IMR-90 (cell line): ENCODE results near the gene LHFPL3. TPM values are rescaled to one million over a fixed set of nuclear protein-coding genes. Genes with fewer than 3 reads are reported as not detected.

ENCODE experiments used
- ATAC-seq: fragments of 200-7000 bp; cut with Tn5 transposase; 2 replicates; pipeline ENCODE4 v1.9.1; 2020; ENCODE audit warnings: low read depth, mild to moderate bottlenecking, moderate library complexity
- BruUV-seq: library from RNA; stranded (reverse); fragments of 400-500 nt; replicated peaks from 2 replicates; lab custom pipeline; 2021; lab: Mats Ljungman, UMichigan
- CTCF ChIA-PET: fragments of 300-600 bp; formaldehyde crosslinking; extraction: SDS; loops from one replicate; lab custom pipeline; 2021; ENCODE audit warnings: antibody characterized with exemption; lab: Yijun Ruan, JAX
- POLR2A ChIA-PET: fragments of 300-600 bp; sonication (Branson Sonifier 250); formaldehyde crosslinking; loops from one replicate; lab custom pipeline; 2022; ENCODE audit warnings: antibody characterized with exemption; ENCODE audit not compliant: unreplicated experiment; lab: Charles Lee
- DNase-seq: peaks from one replicate; pipeline ENCODE4 v3.0.0; 2013
- H2AFZ ChIP-seq: replicated peaks from 2 replicates; pipeline ENCODE3; 2013; ENCODE audit warnings: low read length, mild to moderate bottlenecking; ENCODE audit not compliant: poor library complexity
- H2AK5ac ChIP-seq: 2 replicates; pipeline ENCODE4 v1.6.1; 2013; ENCODE audit warnings: low read depth, low read length, inconsistent platforms
- H2AK9ac ChIP-seq: replicated peaks from 2 replicates; pipeline ENCODE3; 2013; ENCODE audit warnings: mild to moderate bottlenecking, low read depth, low read length, moderate library complexity; ENCODE audit not compliant: poor library complexity
- H2BK120ac ChIP-seq: 2 replicates; pipeline ENCODE4 v1.6.1; 2013; ENCODE audit warnings: low read depth, low read length, inconsistent platforms
- H2BK15ac ChIP-seq: 3 replicates; pipeline ENCODE4 v1.6.1; 2013; ENCODE audit warnings: low read depth, low read length, inconsistent platforms
- H2BK20ac ChIP-seq: 2 replicates; pipeline ENCODE4 v1.6.1; 2013; ENCODE audit warnings: low read depth, mild to moderate bottlenecking, inconsistent platforms, low read length, moderate library complexity
- H2BK5ac ChIP-seq: 2 replicates; pipeline ENCODE4 v1.6.1; 2013; ENCODE audit warnings: mild to moderate bottlenecking, low read depth, low read length, inconsistent platforms; ENCODE audit not compliant: poor library complexity, severe bottlenecking
- H3K14ac ChIP-seq: replicated peaks from 2 replicates; pipeline ENCODE4 v1.6.1; 2013; ENCODE audit warnings: low read depth, low read length, inconsistent platforms
- H3K18ac ChIP-seq: 2 replicates; pipeline ENCODE4 v1.6.1; 2013; ENCODE audit warnings: low read depth, low read length, control low read depth
- H3K23ac ChIP-seq: 2 replicates; pipeline ENCODE4 v1.6.1; 2013; ENCODE audit warnings: low read depth, low read length, inconsistent platforms
- H3K27ac ChIP-seq: 2 replicates; pipeline ENCODE4 v1.5.1; 2013; ENCODE audit warnings: mild to moderate bottlenecking, control low read depth, low read length; ENCODE audit not compliant: insufficient read depth
- H3K27me3 ChIP-seq: 2 replicates; pipeline ENCODE4 v1.6.1; 2013; ENCODE audit warnings: low read length; ENCODE audit not compliant: control insufficient read depth, insufficient read depth
- H3K36me3 ChIP-seq: 2 replicates; pipeline ENCODE4 v1.6.1; 2013; ENCODE audit warnings: low read length, mixed read lengths; ENCODE audit not compliant: control insufficient read depth, insufficient read depth
- H3K4ac ChIP-seq: 2 replicates; pipeline ENCODE4 v1.6.1; 2013; ENCODE audit warnings: low read depth, low read length, inconsistent platforms
- H3K4me1 ChIP-seq: 2 replicates; pipeline ENCODE4 v1.6.1; 2013; ENCODE audit warnings: low read length, mixed read lengths; ENCODE audit not compliant: control insufficient read depth, insufficient read depth
- H3K4me2 ChIP-seq: 2 replicates; pipeline ENCODE4 v1.6.1; 2013; ENCODE audit warnings: low read depth, mild to moderate bottlenecking, control low read depth, low read length, moderate library complexity
- H3K4me3 ChIP-seq: 2 replicates; pipeline ENCODE4 v1.5.1; 2013; ENCODE audit warnings: low read depth, mild to moderate bottlenecking, control low read depth, low read length, moderate library complexity; ENCODE audit not compliant: insufficient read depth
- H3K56ac ChIP-seq: 2 replicates; pipeline ENCODE4 v1.6.1; 2013; ENCODE audit warnings: low read length, inconsistent platforms; ENCODE audit not compliant: insufficient read depth; ENCODE audit errors: extremely low read depth
- H3K79me1 ChIP-seq, 2 experiments: 2 replicates each; pipeline ENCODE4 v1.6.1; 2013; ENCODE audit warnings: low read length in 2 of 2, inconsistent platforms in 1 of 2, low read depth in 1 of 2
- H3K9ac ChIP-seq: 2 replicates; pipeline ENCODE4 v1.6.1; 2013; ENCODE audit warnings: low read depth, low read length, control low read depth
- H3K9me1 ChIP-seq: 2 replicates; pipeline ENCODE4 v1.6.1; 2013; ENCODE audit warnings: low read length, inconsistent platforms; ENCODE audit not compliant: insufficient read depth
- H3K9me3 ChIP-seq: 2 replicates; pipeline ENCODE4 v1.6.1; 2013; ENCODE audit warnings: low read length; ENCODE audit not compliant: control insufficient read depth, insufficient read depth
- H4K20me1 ChIP-seq: 2 replicates; pipeline ENCODE4 v1.6.1; 2013; ENCODE audit warnings: low read length, inconsistent platforms; ENCODE audit not compliant: insufficient read depth
- H4K5ac ChIP-seq: 2 replicates; pipeline ENCODE4 v1.6.1; 2013; ENCODE audit warnings: mild to moderate bottlenecking, low read depth, low read length, control low read depth
- H4K8ac ChIP-seq, 2 experiments: 2 replicates each; pipeline ENCODE4 v1.6.1; 2013; ENCODE audit warnings: low read depth in 2 of 2, low read length in 2 of 2, control low read depth in 1 of 2, inconsistent platforms in 1 of 2
- H4K91ac ChIP-seq: 2 replicates; pipeline ENCODE4 v1.6.1; 2013; ENCODE audit warnings: low read depth, low read length, inconsistent platforms; ENCODE audit not compliant: insufficient read depth
- BHLHE40 ChIP-seq: fragments of 150-350 bp; IDR thresholded peaks from 2 replicates; pipeline ENCODE4 v1.6.1; 2016; ENCODE audit warnings: mild to moderate bottlenecking, low read depth, low read length
- CEBPB ChIP-seq: IDR thresholded peaks from 2 replicates; pipeline ENCODE4 v1.6.1; 2012; ENCODE audit warnings: low read depth, low read length, improper control_type of control experiment
- MAZ ChIP-seq: IDR thresholded peaks from 2 replicates; pipeline ENCODE4 v1.6.1; 2012; ENCODE audit warnings: low read depth, mild to moderate bottlenecking, low read length, improper control_type of control experiment, moderate library complexity, borderline replicate concordance
- MXI1 ChIP-seq: IDR thresholded peaks from 2 replicates; pipeline ENCODE4 v1.6.1; 2012; ENCODE audit warnings: low read depth, mild to moderate bottlenecking, low read length, moderate library complexity, borderline replicate concordance
- RAD21 ChIP-seq: IDR thresholded peaks from 2 replicates; pipeline ENCODE4 v1.6.1; 2012; ENCODE audit warnings: low read length, improper control_type of control experiment
- RCOR1 ChIP-seq: IDR thresholded peaks from 2 replicates; pipeline ENCODE4 v1.6.1; 2012; ENCODE audit warnings: mild to moderate bottlenecking, low read length, improper control_type of control experiment; ENCODE audit not compliant: insufficient replicate concordance
- WGBS, 2 experiments: methylation state at CpG; one replicate each; pipeline versions ENCODE4 v1.1.5 to v1.1.7; 2013; ENCODE audit warnings: missing lambda C conversion rate in 2 of 2; ENCODE audit not compliant: insufficient read length in 1 of 2; ENCODE audit errors: extremely low coverage in 2 of 2; 5-methylcytosine and 5-hydroxymethylcytosine counted together
- dilution Hi-C: fragments of 300-500 bp; cut with HindIII; formaldehyde crosslinking; loops from one replicate; pipeline ENCODE4 v1.14.3; 2018; ENCODE audit warnings: low sequenced_read_pairs; ENCODE audit not compliant: unreplicated experiment
- in situ Hi-C: fragments of 300-500 bp; cut with MboI; formaldehyde crosslinking; loops from 3 replicates; pipeline ENCODE4 v1.14.3; 2019; ENCODE audit warnings: low sequenced_read_pairs, inconsistent platforms, mixed read lengths
- intact Hi-C: fragments of 100-400 bp; cut with micrococcal nuclease; formaldehyde crosslinking; loops from 2 replicates; pipeline ENCODE4 v1.10.0; 2022
- polyA plus RNA-seq, 3 experiments: library from polyadenylated mRNA; depleted of rRNA; stranded (reverse); fragments of >200 nt; gene quantifications; 2 replicates each; pipeline ENCODE4 v1.2.3, GENCODE V29; 2012; ENCODE audit warnings: low replicate concordance in 1 of 3
- total RNA-seq: library from RNA; depleted of rRNA; stranded (reverse); fragments of >200 nt; gene quantifications from 2 replicates; pipeline ENCODE4 v1.2.3, GENCODE V29; 2012
- TF ChIP-seq, protein P1 (sequence below): fragments of 150-350 bp; IDR thresholded peaks from 2 replicates; pipeline ENCODE4 v1.6.1; 2017; ENCODE audit warnings: mild to moderate bottlenecking, antibody characterized with exemption, low read length, low read depth

LHFPL3 gene
- total and polyA plus RNA-seq, 2 of the 4 experiments (the other 2 are of a cell fraction) = not detected

DNA sequence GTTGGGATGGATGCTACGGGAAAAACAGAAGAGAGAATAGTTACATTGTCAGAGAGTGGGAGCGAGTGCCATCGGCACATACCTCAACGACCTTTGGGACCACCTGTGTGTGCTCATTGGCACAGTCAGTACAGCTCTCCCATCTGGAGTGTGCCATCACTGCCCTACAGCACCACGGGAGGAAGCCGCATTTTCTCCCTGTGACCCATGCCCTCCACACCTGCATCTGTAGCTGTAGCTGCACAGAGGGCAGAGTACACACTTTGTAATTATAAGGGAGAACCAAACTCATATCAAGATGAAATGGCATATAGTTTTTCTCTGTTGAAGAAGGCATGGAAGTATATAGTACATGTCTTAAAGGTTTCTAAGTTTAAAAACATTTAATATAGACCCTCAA, 207.4 kb downstream of the LHFPL3 start:
- Histone ChIP-seq H2BK120ac (no peak overlapping the region), H3K56ac (no peak overlapping the region), H2BK15ac (no peak overlapping the region), H3K36me3 (no peaks in the 10 kb centered on the region), H3K79me1 (no peaks in the 10 kb centered on the region), H2AK5ac (no peak overlapping the region), H3K9me1 (no peaks in the 10 kb centered on the region), H4K8ac (no peak overlapping the region), H3K27ac (no peak overlapping the region), H2BK5ac (no peak overlapping the region), H3K23ac (no peak overlapping the region), H3K4ac (no peak overlapping the region), H3K18ac (no peak overlapping the region), H3K14ac (no peak overlapping the region), H3K4me1 (no peaks in the 10 kb centered on the region), H2BK20ac (no peak overlapping the region), H2AK9ac (no peak overlapping the region), H4K91ac (no peak overlapping the region), H3K27me3 (no peaks in the 10 kb centered on the region), H3K9me3 (peaks cover 4% of the 10 kb centered on the region), H4K20me1 (no peaks in the 10 kb centered on the region), H4K5ac (no peak overlapping the region), H3K4me2 (no peak overlapping the region), H3K9ac (no peak overlapping the region), H3K4me3 (no peak overlapping the region), H2AFZ (no peak overlapping the region)
- no peak for ATAC-seq
- 75% methylated on average over 4 of the region's 6 CpGs; no CpG with 5 or more reads in 1 of the 2 experiments for WGBS, 2 experiments
- ChIA-PET POLR2A (no interaction called here), CTCF (no interaction called here)
- no TSS peak for BruUV-seq
- no peak for DNase-seq
- in situ Hi-C loops = no loop called here
- no peak for TF ChIP-seq RCOR1
- TF ChIP-seq CEBPB = no peak
- no peak for TF ChIP-seq RAD21
- no peak for TF ChIP-seq MXI1
- no peak for TF ChIP-seq MAZ
- TF ChIP-seq BHLHE40 = no peak
- TF ChIP-seq, protein P1, sequence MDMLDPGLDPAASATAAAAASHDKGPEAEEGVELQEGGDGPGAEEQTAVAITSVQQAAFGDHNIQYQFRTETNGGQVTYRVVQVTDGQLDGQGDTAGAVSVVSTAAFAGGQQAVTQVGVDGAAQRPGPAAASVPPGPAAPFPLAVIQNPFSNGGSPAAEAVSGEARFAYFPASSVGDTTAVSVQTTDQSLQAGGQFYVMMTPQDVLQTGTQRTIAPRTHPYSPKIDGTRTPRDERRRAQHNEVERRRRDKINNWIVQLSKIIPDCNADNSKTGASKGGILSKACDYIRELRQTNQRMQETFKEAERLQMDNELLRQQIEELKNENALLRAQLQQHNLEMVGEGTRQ = no peak
- intact Hi-C loops = no loop called here
- dilution Hi-C loops = no loop called here
